Stimulated activated CD4-positive, alpha-beta T cell treated with anti-CD3 and anti-CD28 coated beads, Interleukin-2, amount 100 ng/mL, for 4 hours (primary cell): ENCODE results near the gene HMX1.

Source experiments
- DNase-seq: peaks from one replicate; pipeline ENCODE4 v3.0.0-alpha.2; 2020; ENCODE audit warnings: low read depth

Gene HMX1

DNA sequence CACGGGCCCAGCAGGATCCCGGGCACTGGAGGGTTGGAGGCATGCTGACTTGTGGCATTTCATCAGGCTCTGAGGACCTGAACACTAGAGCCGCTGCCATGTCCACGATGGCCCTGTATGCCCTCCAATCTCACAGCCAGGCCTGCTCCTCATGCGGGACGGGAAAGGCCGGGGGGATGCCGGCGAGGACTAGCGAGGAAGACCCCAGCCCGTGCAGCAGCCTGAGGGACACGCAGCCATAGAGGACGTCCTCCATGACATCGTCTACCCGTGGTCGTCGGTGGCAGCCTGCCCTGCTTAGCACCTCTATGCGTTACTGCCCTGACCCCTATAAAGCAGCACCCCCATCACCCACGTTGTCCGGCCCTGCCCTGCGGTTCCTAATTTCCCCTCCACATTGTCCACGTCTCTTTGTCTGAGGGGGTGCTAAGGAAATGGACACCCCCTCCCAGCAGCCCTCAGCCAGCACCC lies 32.6 kb downstream of the HMX1 start:
- DNase-seq = no peak

GRCh38 chr4:8838296-8838960 lies 33.2 kb downstream of the HMX1 start:
- no peak for DNase-seq

- no peak for DNase-seq
Measured at GRCh38 chr4:8837181-8837841, 34.3 kb downstream of the HMX1 start.

GRCh38 chr4:8836664-8837171 lies 34.9 kb downstream of the HMX1 start:
- no peak for DNase-seq

- no peak for DNase-seq
Measured at GRCh38 chr4:8835521-8836365, 35.9 kb downstream of the HMX1 start.

GRCh38 chr4:8834681-8835220 lies 36.9 kb downstream of the HMX1 start:
- no peak for DNase-seq

DNA sequence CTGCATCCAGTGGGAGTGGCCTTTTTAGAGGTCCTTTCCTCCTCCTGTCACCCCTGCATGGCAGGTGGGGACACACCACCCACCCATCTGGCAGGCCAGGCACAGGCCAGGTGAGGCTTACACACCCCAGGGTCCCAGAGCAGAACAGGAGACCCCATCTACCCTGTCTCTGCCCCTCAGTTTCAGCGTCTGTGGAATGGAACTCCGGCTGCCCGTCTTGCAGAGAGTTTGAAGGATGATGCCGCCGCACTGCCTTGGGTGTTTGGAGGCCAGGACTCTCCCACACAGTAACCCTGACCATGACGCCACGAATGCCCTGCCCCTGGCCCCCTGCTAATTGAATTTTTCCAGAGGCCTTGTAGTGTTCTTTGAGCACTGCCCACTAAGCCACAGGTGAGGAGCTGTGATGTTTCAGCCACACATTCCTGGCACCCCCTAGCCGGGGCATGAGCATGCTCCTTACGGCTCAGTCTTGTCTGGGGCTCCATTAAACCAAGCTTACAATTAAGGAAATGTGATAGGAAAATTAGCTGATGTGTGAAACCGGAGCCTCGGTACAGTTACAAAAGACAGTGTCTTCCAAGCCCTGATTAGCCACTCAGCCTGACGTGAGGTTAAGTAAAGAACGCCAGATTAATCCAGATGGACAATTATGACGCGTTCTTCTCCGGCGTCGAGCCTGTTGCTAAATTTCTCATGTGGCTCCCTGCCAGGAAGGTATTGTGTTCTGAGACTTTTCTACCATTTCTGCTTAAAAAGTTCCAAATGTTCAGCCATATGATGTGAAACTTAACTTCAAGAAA lies 39.3 kb downstream of the HMX1 start:
- no peak for DNase-seq

- DNase-seq = no peak
Measured at GRCh38 chr4:8831221-8832112, 40.2 kb downstream of the HMX1 start.

DNA sequence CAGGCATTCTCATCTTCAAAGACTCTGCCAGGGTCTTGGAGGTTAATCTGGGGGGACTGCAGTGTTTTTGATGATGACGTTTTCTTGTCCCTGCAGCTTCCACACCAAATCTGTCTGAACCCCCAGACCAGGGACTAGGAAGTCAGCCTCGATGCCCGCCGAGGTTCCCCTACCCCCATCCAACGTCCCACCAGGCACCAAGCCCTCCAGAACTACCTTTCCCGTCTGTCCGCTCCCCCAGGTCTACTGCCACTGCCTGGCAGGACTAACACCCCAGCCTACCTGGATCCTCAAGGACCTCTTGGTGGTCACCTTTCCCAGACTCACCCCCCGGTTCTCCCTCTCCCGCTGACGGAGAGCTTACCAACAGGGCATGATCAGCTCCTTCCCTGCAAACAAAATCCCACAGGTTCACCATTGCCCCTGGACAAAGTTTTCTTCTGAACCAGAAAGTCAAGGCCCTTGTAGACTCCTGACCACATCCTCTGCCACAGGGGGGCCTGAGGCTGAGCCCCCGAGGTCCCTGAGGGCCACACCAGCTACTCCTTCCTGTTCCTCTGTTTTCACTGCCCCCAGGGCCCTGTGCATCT lies 40.9 kb downstream of the HMX1 start:
- no peak for DNase-seq

GRCh38 chr4:8830056-8830455 lies 41.6 kb downstream of the HMX1 start:
- no peak for DNase-seq

- no peak for DNase-seq
Measured at GRCh38 chr4:8829584-8829983, 42.1 kb downstream of the HMX1 start.

DNA sequence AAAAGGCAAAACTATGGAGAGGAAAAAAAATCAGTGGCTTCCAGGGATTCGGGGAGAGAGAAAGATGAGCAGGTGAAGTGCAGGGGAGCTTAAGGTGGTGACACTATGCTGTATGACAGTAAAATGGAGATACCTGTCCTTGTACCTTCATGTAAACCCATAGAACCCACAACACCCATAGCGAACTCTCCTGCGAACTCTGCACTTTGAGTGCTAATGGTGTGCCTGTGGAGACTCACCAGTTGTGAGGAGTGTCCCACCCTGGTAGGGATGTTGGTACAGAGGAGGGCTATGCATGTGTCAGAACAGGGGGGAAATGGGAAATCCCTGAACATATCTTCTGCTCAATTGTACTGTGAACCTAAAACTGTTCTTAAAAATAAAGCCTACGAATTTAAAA lies 42.8 kb downstream of the HMX1 start:
- no peak for DNase-seq

DNA sequence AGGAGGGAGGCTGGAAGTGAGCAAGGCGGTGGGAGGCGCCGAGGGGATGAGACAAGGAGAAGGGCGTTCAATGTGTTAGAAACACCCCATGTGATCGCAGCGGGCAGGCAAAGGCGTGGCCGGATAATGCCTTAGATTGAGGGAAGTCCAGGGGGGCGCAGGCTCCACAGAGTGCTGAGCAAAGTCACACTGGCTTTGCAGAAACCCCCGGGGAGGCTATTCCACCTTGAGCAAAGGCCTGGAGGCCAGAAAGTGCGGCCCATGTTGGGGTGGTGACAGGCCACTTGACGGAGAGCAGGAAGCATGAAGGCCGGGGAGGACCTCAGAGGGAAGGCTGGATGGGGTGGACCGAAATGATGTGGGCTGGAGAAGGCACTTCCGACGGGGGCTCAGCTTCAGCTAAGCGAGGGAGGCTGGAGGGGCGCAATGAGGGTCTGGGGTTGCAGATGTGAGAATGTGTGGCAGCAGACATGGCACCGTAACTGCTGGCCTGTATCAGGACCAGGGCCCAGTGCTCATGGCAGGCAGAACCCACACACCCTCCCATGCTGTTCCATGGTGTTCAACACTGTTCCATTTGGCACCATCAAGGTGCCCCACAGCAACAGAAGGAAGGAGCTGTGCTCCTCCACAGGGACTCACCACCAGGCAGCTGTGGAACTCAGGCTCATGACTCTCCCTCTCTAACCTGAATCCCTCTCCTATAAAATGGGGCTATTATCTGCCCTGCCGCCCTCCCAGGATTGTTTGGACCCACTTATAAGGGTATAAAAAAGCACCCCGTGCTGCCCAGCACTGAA lies 50.3 kb downstream of the HMX1 start:
- no peak for DNase-seq

GRCh38 chr4:8820178-8821102 lies 51.2 kb downstream of the HMX1 start:
- no peak for DNase-seq

DNA sequence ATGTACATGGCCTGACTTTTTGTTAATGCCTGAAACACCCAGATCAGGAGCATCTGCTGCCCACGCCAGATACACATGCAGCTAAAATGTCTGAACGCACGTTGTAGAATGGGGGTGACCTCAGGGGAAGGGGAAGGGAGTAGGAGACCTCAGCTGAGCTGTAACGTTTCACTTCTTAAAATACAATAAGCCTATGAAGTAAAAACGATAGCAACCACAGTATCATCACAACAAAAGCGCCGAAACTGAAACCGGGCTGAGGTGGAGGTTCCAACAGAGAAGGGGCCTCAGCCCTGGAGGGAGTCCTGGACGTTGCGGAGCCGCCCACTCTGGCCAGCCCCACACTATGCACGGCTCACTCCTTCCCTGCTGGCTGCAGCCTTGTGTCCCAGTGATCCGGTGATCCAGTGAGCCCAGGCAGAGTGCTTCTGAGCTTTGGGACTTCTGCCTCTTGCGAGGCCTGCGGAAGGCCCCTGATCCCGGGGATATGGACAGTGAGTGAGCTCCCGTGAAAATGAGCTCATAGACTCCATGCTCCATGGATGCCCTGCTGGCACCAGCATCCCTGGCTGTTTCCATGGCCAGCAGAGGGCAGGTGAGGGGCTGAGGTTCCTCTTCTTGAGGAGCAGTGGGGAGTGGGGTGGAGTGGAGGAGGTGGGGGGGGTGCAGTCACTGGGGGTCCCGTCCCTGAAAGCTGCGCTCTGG lies 52.0 kb downstream of the HMX1 start:
- DNase-seq = no peak

GRCh38 chr4:8819019-8819418 lies 52.6 kb downstream of the HMX1 start:
- no peak for DNase-seq

GRCh38 chr4:8818063-8818881 lies 53.4 kb downstream of the HMX1 start:
- no peak for DNase-seq
